ENCODE data around the gene PCNX2. TPM values are rescaled to one million over a fixed set of nuclear protein-coding genes. Genes with fewer than 3 reads are reported as not detected.

Gene PCNX2
- polyA plus RNA-seq, 1 donor: 2.2 TPM

GRCh38 chr1:232982238-232982944, 313.1 kb downstream of the PCNX2 start:
- no peak for DNase-seq

- DNase-seq: no peak
Observed at GRCh38 chr1:232980986-232981560, 314.5 kb downstream of the PCNX2 start.

- no peak for DNase-seq
Observed at GRCh38 chr1:232980355-232980978, 315.1 kb downstream of the PCNX2 start.

GRCh38 chr1:232979558-232979957, 316.0 kb downstream of the PCNX2 start:
- no peak for DNase-seq

GRCh38 chr1:232978815-232979214, 316.7 kb downstream of the PCNX2 start:
- DNase-seq: no peak

GRCh38 chr1:232978091-232978634, 317.4 kb downstream of the PCNX2 start:
- DNase-seq: no peak

- no peak for DNase-seq
Observed at GRCh38 chr1:232974971-232975370, 320.6 kb downstream of the PCNX2 start.

GRCh38 chr1:232973652-232974611, 321.6 kb downstream of the PCNX2 start:
- no peak for DNase-seq

- no peak for DNase-seq
Observed at GRCh38 chr1:232970508-232970907, 325.0 kb downstream of the PCNX2 start.

- no peak for DNase-seq
Observed at GRCh38 chr1:232969799-232970198, 325.7 kb downstream of the PCNX2 start.

- DNase-seq: no peak
Observed at GRCh38 chr1:232968965-232969364, 326.6 kb downstream of the PCNX2 start.

GRCh38 chr1:232968391-232968790, 327.1 kb downstream of the PCNX2 start:
- no peak for DNase-seq

GRCh38 chr1:232966663-232967062, 328.9 kb downstream of the PCNX2 start:
- no peak for DNase-seq

- no peak for DNase-seq
Observed at GRCh38 chr1:232965912-232966217, 329.7 kb downstream of the PCNX2 start.

- DNase-seq: no peak
Observed at GRCh38 chr1:232965124-232965911, 330.2 kb downstream of the PCNX2 start.

GRCh38 chr1:232964601-232965000, 330.9 kb downstream of the PCNX2 start:
- no peak for DNase-seq

GRCh38 chr1:232962761-232963745, 332.5 kb downstream of the PCNX2 start:
- no peak for DNase-seq

- no peak for DNase-seq
Observed at GRCh38 chr1:232958067-232958466, 337.5 kb downstream of the PCNX2 start.

- no peak for DNase-seq
Observed at GRCh38 chr1:232956081-232956480, 339.4 kb downstream of the PCNX2 start.

GRCh38 chr1:232954594-232955365, 340.7 kb downstream of the PCNX2 start:
- DNase-seq: no peak
